PC-9 (cell line): ENCODE data around the gene MMP7.

Source experiments
- CTCF ChIP-seq: fragments of 200-600 bp; sonication (generic); conservative IDR thresholded peaks from 2 replicates; pipeline ENCODE4 v1.6.1; 2017; ENCODE audit warnings: mixed run types, antibody characterized with exemption, mild to moderate bottlenecking, moderate library complexity
- EZH2 ChIP-seq: fragments of 200-600 bp; sonication (generic); IDR thresholded peaks from 2 replicates; pipeline ENCODE4 v1.8.0; 2017; ENCODE audit warnings: antibody characterized with exemption, low read depth

DNA sequence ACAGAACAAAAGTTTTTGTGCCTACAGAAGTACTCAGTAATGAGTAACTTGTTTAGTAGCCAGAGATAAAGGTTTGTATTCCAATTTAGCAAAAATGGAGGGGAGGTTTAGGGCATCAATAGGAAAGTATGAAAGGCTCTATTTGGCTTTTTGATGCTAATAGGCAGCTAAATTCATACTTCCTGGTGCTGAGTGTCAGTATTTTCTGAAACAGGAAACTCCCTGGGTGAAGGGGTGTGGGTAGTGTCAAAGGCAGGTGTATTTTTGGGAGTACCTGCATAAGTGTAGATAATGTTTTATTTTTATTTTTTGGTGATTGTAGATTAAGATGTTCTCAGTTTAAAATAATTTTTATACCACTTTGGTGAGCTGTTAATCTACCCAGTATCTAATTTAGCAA lies 29.3 kb upstream of the MMP7 start:
- TF ChIP-seq CTCF (no peak), EZH2 (no peak)
